Upper lobe of left lung (tissue), 6 donors: ENCODE measurements around the gene IL27RA. TPM values are rescaled to one million over a fixed set of nuclear protein-coding genes. Genes with fewer than 3 reads are reported as not detected.

ENCODE experiments used
- ATAC-seq, 2 donors: fragments of 200-7000 bp; cut with Tn5 transposase; one replicate each; pipeline ENCODE4 v1.9.1; 2022; ENCODE audit warnings: mild to moderate bottlenecking in 2 of 2, moderate library complexity in 2 of 2; ENCODE audit not compliant: low FRiP score in 2 of 2
- DNase-seq, 2 donors: peaks; one replicate each; pipeline ENCODE4 v3.0.0-alpha.2; 2019 to 2020
- H3K27ac ChIP-seq, 4 donors: fragments of 200-600 bp; sonication (generic); one replicate each; pipeline ENCODE4 v1.5.1; 2016 to 2019
- H3K27me3 ChIP-seq, 4 donors: fragments of 200-600 bp; sonication (generic); one replicate each; pipeline ENCODE4 v1.5.1; 2017 to 2019
- H3K36me3 ChIP-seq, 4 donors: fragments of 200-600 bp; sonication (generic); one replicate each; pipeline ENCODE4 v1.5.1; 2016 to 2019
- H3K4me1 ChIP-seq, 4 donors: fragments of 200-600 bp; sonication (generic); one replicate each; pipeline ENCODE4 v1.5.1; 2018 to 2019
- H3K4me3 ChIP-seq, 4 donors: fragments of 200-600 bp; sonication (generic); one replicate each; pipeline ENCODE4 v1.5.1; 2017 to 2019; ENCODE audit warnings: mild to moderate bottlenecking in 2 of 4, moderate library complexity in 1 of 4
- H3K9me3 ChIP-seq, 4 donors: fragments of 200-600 bp; sonication (generic); one replicate each; pipeline ENCODE4 v1.5.1; 2018 to 2019
- EP300 ChIP-seq, 4 donors: sonication (generic); formaldehyde crosslinking; IDR thresholded peaks; one replicate each; pipeline ENCODE4 v1.5.1; 2017; ENCODE audit warnings: antibody characterized with exemption in 4 of 4, control low read depth in 2 of 4
- POLR2A ChIP-seq, 4 donors: fragments of 450-650 bp; IDR thresholded peaks; one replicate each; pipeline ENCODE4 v1.5.1; 2016 to 2017; ENCODE audit warnings: antibody characterized with exemption in 4 of 4, mild to moderate bottlenecking in 2 of 4
- POLR2AphosphoS5 ChIP-seq, 2 donors: sonication (generic); formaldehyde crosslinking; IDR thresholded peaks; one replicate each; pipeline ENCODE4 v1.5.1; 2017; ENCODE audit warnings: antibody characterized with exemption in 2 of 2
- WGBS, 2 donors: methylation state at CpG; one replicate each; pipeline ENCODE4 v1.1.5; 2017 to 2018; 5-methylcytosine and 5-hydroxymethylcytosine counted together
- total RNA-seq, 6 donors: library from RNA; depleted of rRNA in 4 of 6; stranded (reverse); fragments of >200 nt in 4 of 6; gene quantifications; one replicate each; pipeline versions ENCODE4 v1.1.0 to v1.2.1, GENCODE V29; 2016 to 2021
- TF ChIP-seq, protein P1 (sequence below), 6 experiments: fragments of 450-650 bp in 4 of 6; fragments of 200-600 bp in 2 of 6; sonication (generic) in 2 of 6; IDR thresholded peaks; one replicate each; pipeline ENCODE4 v1.5.1; 2016 to 2019; ENCODE audit warnings: antibody characterized with exemption in 6 of 6
- donor health status: DM: no; HTN: no; CAD: no; lungs with moderate emphysema.
- donor health status: DM: no; HTN: yes; CAD: no; lungs with severe emphysema.

IL27RA gene
- total RNA-seq, 6 donors from 2014 or later = 9.3 to 24.4 (median 14.6) TPM

DNA sequence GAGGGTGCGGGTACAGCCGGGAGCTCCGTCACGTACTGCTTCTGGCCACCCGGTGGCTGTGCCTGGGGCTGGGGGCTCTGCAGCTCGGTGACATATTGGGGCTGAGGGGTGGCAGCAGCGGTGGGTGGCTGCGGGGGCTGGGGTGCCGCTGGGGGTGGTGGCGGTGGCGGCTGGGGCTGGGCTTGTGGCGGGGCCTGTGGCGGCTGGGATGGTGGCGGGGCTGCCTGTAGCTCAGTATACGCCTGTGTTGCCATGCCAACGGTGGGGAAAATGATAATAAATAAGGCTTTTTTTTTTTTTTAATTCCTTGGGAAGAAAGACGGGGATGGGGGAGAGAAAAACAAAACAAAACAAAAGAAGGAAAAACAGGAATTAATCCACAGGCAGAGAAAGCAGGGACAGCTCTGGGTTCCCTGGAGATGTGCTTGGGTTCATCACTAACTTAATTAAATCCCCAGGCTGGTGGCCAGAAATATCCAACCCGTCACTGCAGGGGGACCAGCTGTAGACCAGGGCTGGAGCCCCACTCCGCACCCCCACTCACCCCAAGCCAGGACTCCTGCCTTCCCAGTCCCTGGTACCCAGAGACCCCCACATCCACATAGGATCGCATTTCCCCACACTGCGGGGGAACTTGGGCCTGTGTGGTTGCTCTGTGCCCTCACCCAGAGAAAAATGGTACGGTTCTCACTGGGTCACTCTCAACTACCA is 37.8 kb upstream of the IL27RA start:
- peak in 1 of 2 donors; percentile 52 for DNase-seq
- 92 to 93% methylated on average over 21 to 22 of the region's 22 CpGs for WGBS, 2 donors
- peaks cover 0 to 32% (median 26%) of the 10 kb centered on the region in 4 donors for H3K36me3 ChIP-seq

DNA sequence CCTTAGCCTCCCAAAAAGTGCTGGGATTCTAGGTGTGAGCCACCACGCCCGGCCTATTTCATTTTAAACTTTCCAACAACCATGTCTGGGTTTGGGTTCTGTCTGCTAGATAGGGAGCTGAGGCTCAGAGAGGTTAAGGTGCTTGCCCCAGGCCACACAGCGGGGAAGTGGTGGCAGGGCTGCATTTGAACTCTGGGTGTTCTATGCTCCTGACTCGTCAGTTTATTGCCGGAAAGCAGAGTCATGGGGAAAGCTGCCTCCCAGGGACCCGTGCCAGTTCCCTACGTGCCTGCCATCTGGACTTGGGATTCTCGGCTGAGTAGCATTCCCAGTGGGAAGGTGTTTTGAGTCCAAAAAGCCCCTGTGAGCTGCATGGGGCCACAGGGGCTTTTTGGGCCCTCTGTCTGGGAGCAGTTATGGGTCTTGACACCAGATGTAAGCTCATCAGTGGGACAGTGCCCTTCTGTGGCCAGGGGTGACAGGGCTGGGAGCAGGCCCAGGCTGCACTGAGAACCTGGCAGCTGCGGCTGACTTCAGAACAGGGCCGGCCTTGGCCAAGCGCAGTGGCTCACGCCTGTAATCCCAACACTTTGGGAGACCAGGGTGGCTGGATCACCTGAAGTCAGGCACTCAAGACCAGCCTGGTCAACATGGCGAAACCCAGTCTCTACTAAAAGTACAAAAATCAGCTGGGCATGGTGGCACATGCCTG is 36.4 kb upstream of the IL27RA start:
- H3K9me3 ChIP-seq = peaks cover 0 to 6% (median 0%) of the 10 kb centered on the region in 4 donors
- no peaks in the 10 kb centered on the region for H3K27me3 ChIP-seq
- H3K36me3 ChIP-seq = peaks cover 0 to 29% (median 25%) of the 10 kb centered on the region in 4 donors
- WGBS, 2 donors = 86 to 95% methylated on average over 4 to 13 of the region's 13 CpGs
- TF ChIP-seq POLR2AphosphoS5 (IDR thresholded peaks at IDR 0.05) = no peak
- TF ChIP-seq POLR2A (IDR thresholded peaks at IDR 0.05) = no peak
- TF ChIP-seq, protein P1, sequence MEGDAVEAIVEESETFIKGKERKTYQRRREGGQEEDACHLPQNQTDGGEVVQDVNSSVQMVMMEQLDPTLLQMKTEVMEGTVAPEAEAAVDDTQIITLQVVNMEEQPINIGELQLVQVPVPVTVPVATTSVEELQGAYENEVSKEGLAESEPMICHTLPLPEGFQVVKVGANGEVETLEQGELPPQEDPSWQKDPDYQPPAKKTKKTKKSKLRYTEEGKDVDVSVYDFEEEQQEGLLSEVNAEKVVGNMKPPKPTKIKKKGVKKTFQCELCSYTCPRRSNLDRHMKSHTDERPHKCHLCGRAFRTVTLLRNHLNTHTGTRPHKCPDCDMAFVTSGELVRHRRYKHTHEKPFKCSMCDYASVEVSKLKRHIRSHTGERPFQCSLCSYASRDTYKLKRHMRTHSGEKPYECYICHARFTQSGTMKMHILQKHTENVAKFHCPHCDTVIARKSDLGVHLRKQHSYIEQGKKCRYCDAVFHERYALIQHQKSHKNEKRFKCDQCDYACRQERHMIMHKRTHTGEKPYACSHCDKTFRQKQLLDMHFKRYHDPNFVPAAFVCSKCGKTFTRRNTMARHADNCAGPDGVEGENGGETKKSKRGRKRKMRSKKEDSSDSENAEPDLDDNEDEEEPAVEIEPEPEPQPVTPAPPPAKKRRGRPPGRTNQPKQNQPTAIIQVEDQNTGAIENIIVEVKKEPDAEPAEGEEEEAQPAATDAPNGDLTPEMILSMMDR (IDR thresholded peaks at IDR 0.05) = no peak
- no peak for TF ChIP-seq EP300 (IDR thresholded peaks at IDR 0.05)
- ATAC-seq (no peak), DNase-seq (peak in 1 of 2 donors; percentile 55)
- peaks cover 0 to 5% (median 0%) of the 10 kb centered on the region in 4 donors for H3K4me1 ChIP-seq
- no peak overlapping the region for H3K27ac ChIP-seq
- no peak overlapping the region for H3K4me3 ChIP-seq

More for the DNA sequence above, 37.8 kb upstream of the IL27RA start:
- H3K27ac ChIP-seq = no peak overlapping the region
- H3K4me1 ChIP-seq = peaks cover 0 to 5% (median 0%) of the 10 kb centered on the region in 4 donors
- no peak overlapping the region for H3K4me3 ChIP-seq
- no peak for TF ChIP-seq EP300 (IDR thresholded peaks at IDR 0.05)
- TF ChIP-seq POLR2A (IDR thresholded peaks at IDR 0.05) = no peak
- TF ChIP-seq POLR2AphosphoS5 (IDR thresholded peaks at IDR 0.05) = no peak
- TF ChIP-seq, protein P1 (IDR thresholded peaks at IDR 0.05) = no peak
- no peaks in the 10 kb centered on the region for H3K27me3 ChIP-seq
- peaks cover 0 to 1% (median 0%) of the 10 kb centered on the region in 4 donors for H3K9me3 ChIP-seq
- ATAC-seq = no peak

DNA sequence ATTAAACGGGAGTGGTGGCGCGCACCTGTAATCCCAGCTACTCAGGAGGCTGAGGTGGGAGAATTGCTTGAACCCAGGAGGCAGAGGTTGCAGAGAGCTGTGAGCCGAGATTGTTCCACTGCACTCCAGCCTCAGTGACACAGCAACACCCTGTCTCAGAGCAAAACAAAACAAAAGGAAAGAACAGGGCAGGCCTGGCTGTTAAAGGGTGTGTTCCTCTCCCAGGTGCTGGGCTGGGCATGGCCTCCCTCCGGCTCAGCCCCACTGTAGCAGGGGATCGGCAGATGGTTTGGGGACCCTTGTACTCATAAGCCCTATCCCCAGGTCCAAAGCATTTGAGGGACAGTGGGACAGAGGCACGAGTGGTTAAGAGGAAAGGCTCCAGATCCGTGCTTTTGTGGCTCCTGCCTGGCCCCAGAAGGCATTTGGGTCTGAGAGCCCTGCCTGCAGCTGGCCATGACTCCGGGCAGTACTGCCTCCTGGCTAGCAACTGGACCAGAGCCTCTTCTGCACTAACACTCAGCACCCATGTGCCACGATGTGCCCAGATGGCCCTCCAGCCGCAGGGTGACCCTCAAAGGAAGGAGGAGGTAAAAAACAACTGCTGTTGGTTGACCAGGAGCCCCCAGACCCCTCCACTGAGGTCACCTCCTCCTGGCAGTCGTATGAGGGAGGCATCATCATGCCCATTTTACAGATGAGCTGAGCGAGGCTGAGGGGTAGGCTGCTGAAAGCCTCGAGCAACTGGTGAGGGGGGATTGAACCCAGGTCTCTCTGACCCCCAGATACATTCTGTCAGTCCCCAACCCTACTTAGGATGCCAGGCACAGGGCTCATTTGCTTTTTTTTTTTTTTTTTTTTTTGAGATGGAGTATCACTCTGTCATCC is 35.4 kb upstream of the IL27RA start:
- Histone ChIP-seq H3K4me1 (peaks cover 0 to 5% (median 0%) of the 10 kb centered on the region in 4 donors), H3K36me3 (peaks cover 0 to 29% (median 22%) of the 10 kb centered on the region in 4 donors), H3K27me3 (no peaks in the 10 kb centered on the region), H3K27ac (no peak overlapping the region), H3K4me3 (no peak overlapping the region), H3K9me3 (peaks cover 0 to 6% (median 0%) of the 10 kb centered on the region in 4 donors)
- ATAC-seq (no peak), DNase-seq (no peak)
- TF ChIP-seq, protein P1 (IDR thresholded peaks at IDR 0.05) = no peak
- no peak for TF ChIP-seq EP300 (IDR thresholded peaks at IDR 0.05)
- TF ChIP-seq POLR2AphosphoS5 (IDR thresholded peaks at IDR 0.05) = no peak
- TF ChIP-seq POLR2A (IDR thresholded peaks at IDR 0.05) = no peak
- 92 to 97% methylated on average over 7 to 14 of the region's 14 CpGs for whole genome bisulfite sequencing, 2 donors

DNA sequence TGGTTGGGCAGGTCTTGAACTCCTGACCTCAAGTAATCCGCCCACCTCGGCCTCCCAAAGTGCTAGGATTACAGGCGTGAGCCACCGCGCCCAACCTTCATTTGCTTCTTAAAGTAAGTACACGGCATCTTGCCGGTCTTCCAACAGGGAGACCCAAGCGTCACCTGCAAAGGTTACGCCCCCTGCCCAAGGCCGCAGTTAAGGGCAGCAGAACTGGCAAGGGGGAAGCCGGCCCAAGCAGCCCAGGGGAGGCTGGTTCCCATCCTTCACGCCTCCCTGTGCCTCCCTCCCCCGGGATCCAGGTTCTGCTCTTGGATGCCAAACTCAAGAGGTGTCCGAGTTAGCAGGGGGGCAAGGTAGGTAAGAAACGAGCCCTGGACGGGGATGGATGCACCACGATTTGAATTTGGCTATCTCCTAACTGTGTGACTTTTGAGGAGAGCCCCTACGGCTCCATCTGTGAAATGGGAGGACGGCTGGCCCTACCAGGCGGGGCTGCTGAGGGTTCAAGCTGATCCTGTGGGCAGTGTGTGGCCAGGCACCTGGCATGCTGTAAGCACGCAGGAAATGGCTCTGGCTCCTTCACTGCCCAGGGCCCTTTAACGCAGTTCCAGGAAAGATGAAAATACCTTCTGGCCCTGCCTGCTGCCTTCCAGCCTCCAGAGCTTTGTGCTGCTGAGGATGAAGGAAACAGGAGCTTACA is 34.5 kb upstream of the IL27RA start:
- DNase-seq (peak in 1 of 2 donors; percentile 17), ATAC-seq (no peak)
- no peak overlapping the region for H3K4me3 ChIP-seq
- peaks cover 0 to 21% (median 18%) of the 10 kb centered on the region in 4 donors for H3K36me3 ChIP-seq
- TF ChIP-seq POLR2AphosphoS5 (IDR thresholded peaks at IDR 0.05) = no peak
- no peak for TF ChIP-seq POLR2A (IDR thresholded peaks at IDR 0.05)
- no peak for TF ChIP-seq EP300 (IDR thresholded peaks at IDR 0.05)
- H3K4me1 ChIP-seq = peaks cover 0 to 11% (median 3%) of the 10 kb centered on the region in 4 donors
- H3K27me3 ChIP-seq = no peaks in the 10 kb centered on the region
- H3K27ac ChIP-seq = no peak overlapping the region
- 94 to 95% methylated on average over 20 to 21 of the region's 22 CpGs for WGBS, 2 donors
- peaks cover 0 to 6% (median 0%) of the 10 kb centered on the region in 4 donors for H3K9me3 ChIP-seq
